ENCODE data around the gene CYTH3.

- no peak for TF ChIP-seq CTCF (IDR thresholded peaks at IDR 0.05)
- no peak for TF ChIP-seq POLR2A (IDR thresholded peaks at IDR 0.05)
Measured at GRCh38 chr7:6161463-6162330, 110.7 kb downstream of the CYTH3 start.
